Dermis microvascular lymphatic vessel endothelial cell (primary cell): ENCODE measurements around the gene SCRN1. TPM values are rescaled to one million over a fixed set of nuclear protein-coding genes. Genes with fewer than 3 reads are reported as not detected.

Source experiments
- DNase-seq, 2 donors: peaks; one replicate each; pipeline versions ENCODE4 v3.0.0 to v3.0.0-alpha.2; 2010; ENCODE audit warnings: low read depth in 2 of 2
- total RNA-seq: library from RNA; depleted of rRNA; stranded (reverse); fragments of >200 nt; gene quantifications from 2 replicates; pipeline ENCODE4 v1.2.1, GENCODE V29; 2014

SCRN1 gene
- total RNA-seq, 1 donor from 2014 or later: 69.3 TPM

GRCh38 chr7:29929018-29929807 lies 60.4 kb downstream of the SCRN1 start:
- DNase-seq: no peak

GRCh38 chr7:29926741-29927140 lies 62.9 kb downstream of the SCRN1 start:
- no peak for DNase-seq

GRCh38 chr7:29926216-29926615 lies 63.4 kb downstream of the SCRN1 start:
- no peak for DNase-seq

- DNase-seq: no peak
These were observed 64.9 kb downstream of the SCRN1 start for GRCh38 chr7:29924684-29925083.

GRCh38 chr7:29924006-29924405 lies 65.6 kb downstream of the SCRN1 start:
- DNase-seq: no peak

- no peak for DNase-seq
These were observed 66.5 kb downstream of the SCRN1 start for GRCh38 chr7:29922921-29923700.

- peak; percentile 30 to 71 for DNase-seq
These were observed 68.1 kb downstream of the SCRN1 start for GRCh38 chr7:29921404-29922010.

- DNase-seq: no peak
These were observed 69.1 kb downstream of the SCRN1 start for GRCh38 chr7:29920491-29920890.

GRCh38 chr7:29919790-29920189 lies 69.8 kb downstream of the SCRN1 start:
- DNase-seq: no peak

GRCh38 chr7:29918850-29919249 lies 70.8 kb downstream of the SCRN1 start:
- DNase-seq: no peak

GRCh38 chr7:29917641-29918040 lies 72.0 kb downstream of the SCRN1 start:
- DNase-seq: no peak

GRCh38 chr7:29915481-29916215 lies 74.0 kb downstream of the SCRN1 start:
- peak in 1 of 2 donors; percentile 5 for DNase-seq

GRCh38 chr7:29914180-29914579 lies 75.4 kb downstream of the SCRN1 start:
- DNase-seq: no peak

GRCh38 chr7:29906200-29907022 lies 83.2 kb downstream of the SCRN1 start:
- no peak for DNase-seq

- no peak for DNase-seq
These were observed 88.9 kb downstream of the SCRN1 start for GRCh38 chr7:29900745-29901144.

GRCh38 chr7:29898301-29898700 lies 91.3 kb downstream of the SCRN1 start:
- no peak for DNase-seq

- DNase-seq: no peak
These were observed 92.8 kb downstream of the SCRN1 start for GRCh38 chr7:29896685-29897411.

- DNase-seq: no peak
These were observed 94.0 kb downstream of the SCRN1 start for GRCh38 chr7:29895559-29895958.

GRCh38 chr7:29894256-29894655 lies 95.3 kb downstream of the SCRN1 start:
- no peak for DNase-seq

GRCh38 chr7:29893351-29893965 lies 96.1 kb downstream of the SCRN1 start:
- no peak for DNase-seq
